Esophagus muscularis mucosa (tissue), 3 donors: ENCODE measurements around the gene NREP.

ENCODE experiments used
- CTCF ChIP-seq, 3 experiments: fragments of 200-600 bp in 2 of 3; fragments of 450-650 bp in 1 of 3; sonication (generic) in 2 of 3; IDR thresholded peaks; one replicate each; pipeline ENCODE4 v1.5.1; 2017 to 2019; ENCODE audit warnings: antibody characterized with exemption in 3 of 3, mild to moderate bottlenecking in 2 of 3, moderate library complexity in 1 of 3
- POLR2A ChIP-seq: fragments of 450-650 bp; IDR thresholded peaks from one replicate; pipeline ENCODE4 v1.6.1; 2017; ENCODE audit warnings: antibody characterized with exemption, moderate library complexity, mild to moderate bottlenecking, low read depth
- POLR2AphosphoS5 ChIP-seq, 2 donors: sonication (generic); formaldehyde crosslinking; IDR thresholded peaks; one replicate each; pipeline ENCODE4 v1.6.1; 2017; ENCODE audit warnings: antibody characterized with exemption in 2 of 2

- TF ChIP-seq CTCF (IDR thresholded peaks at IDR 0.05) (no peak), POLR2AphosphoS5 (IDR thresholded peaks at IDR 0.05) (no peak), POLR2A (no peak)
Observed at GRCh38 chr5:111738118-111738517, 18.9 kb downstream of the NREP start.
